Pancreas (tissue), 10 donors: ENCODE data around the gene SNX21. TPM values are rescaled to one million over a fixed set of nuclear protein-coding genes. Genes with fewer than 3 reads are reported as not detected.
"Not testable (repeated sequence)": the region's sequence is repeated elsewhere in the genome, so short reads cannot be mapped to it uniquely, and the experiment has no call there.

Experiments
- ATAC-seq, 4 donors: fragments of 200-7000 bp; cut with Tn5 transposase; one replicate each; pipeline versions ENCODE4 v1.8.0 to v1.9.1; 2020; ENCODE audit warnings: mild to moderate bottlenecking in 4 of 4, moderate library complexity in 4 of 4
- DNase-seq, 6 donors: peaks; one replicate each; pipeline ENCODE4 v3.0.0-alpha.2; 2020
- FAIRE-seq: peaks from 2 replicates; lab custom pipeline; 2012; peaks lifted over from hg19 to GRCh38; lab: Jason Lieb, UNC
- H3K27ac ChIP-seq, 4 donors: fragments of 200-600 bp; sonication (generic); 1 replicate in 3 of 4; 2 replicates in 1 of 4; pipeline versions ENCODE4 v1.5.0 to v1.8.0; 2020
- H3K27me3 ChIP-seq, 4 donors: fragments of 200-600 bp; one replicate each; pipeline ENCODE4 v1.8.0; 2021
- H3K36me3 ChIP-seq, 3 donors: fragments of 200-600 bp; sonication (generic) in 1 of 3; one replicate each; pipeline versions ENCODE4 v1.5.0 to v1.8.0; 2020 to 2021
- H3K4me1 ChIP-seq, 3 donors: fragments of 200-600 bp; one replicate each; pipeline ENCODE4 v1.8.0; 2021
- H3K4me3 ChIP-seq, 4 donors: fragments of 200-600 bp; sonication (generic) in 2 of 4; one replicate each; pipeline versions ENCODE4 v1.5.0 to v1.8.0; 2020 to 2021
- H3K9me3 ChIP-seq, 4 donors: fragments of 200-600 bp; one replicate each; pipeline ENCODE4 v1.8.0; 2021
- WGBS, 2 donors: extraction: QIAGEN DNeasy Blood & Tissue Kit; methylation state at CpG; one replicate each; pipeline ENCODE4 v1.1.7; 2013; 5-methylcytosine and 5-hydroxymethylcytosine counted together
- intact Hi-C, 3 donors: fragments of 100-400 bp; cut with DNase I; formaldehyde crosslinking; loops; one replicate each; pipeline versions ENCODE4 v1.11.1 to v1.14.2; 2022
- polyA plus RNA-seq, 2 donors: library from polyadenylated mRNA; stranded (reverse); fragments of 200-250 nt; gene quantifications; one replicate each; pipeline ENCODE4 v1.2.3, GENCODE V29; 2013
- total RNA-seq, 6 donors: library from RNA; stranded (reverse); fragmentation: NEBNext Ultra II Directional in 4 of 6; extraction: Animal tissue kit (Norgen Biotek cat#: 25700) in 4 of 6; gene quantifications; one replicate each; pipeline versions ENCODE4 v1.2.1 to v1.2.4, GENCODE V29; 2021 to 2023
- TF ChIP-seq, protein P1 (sequence below), 4 donors: fragments of 200-600 bp; sonication (generic) in 3 of 4; IDR thresholded peaks; one replicate each; pipeline versions ENCODE4 v1.5.0 to v1.8.0; 2021; ENCODE audit warnings: antibody characterized with exemption in 4 of 4
- donor health status: healthy with polysubstance abuse.
- donor health status: DM: no; HTN: no; CAD: no; lungs with moderate emphysema.
- donor health status: DM: no; HTN: no; CAD: no.
- donor health status: control.
- donor health status: control.
- donor health status: Bipolar disorder and iron deficiency.
- donor health status: DM: yes; HTN: yes; CAD: no.
- donor health status: DM: no; HTN: no; CAD: no.
- donor health status: DM: no; HTN: no; CAD: no.
- donor health status: DM: yes; HTN: yes; CAD: no.

The SNX21 gene
- total and polyA plus RNA-seq, 8 donors, result 4.6 to 22.6 (median 6.7) TPM

DNA sequence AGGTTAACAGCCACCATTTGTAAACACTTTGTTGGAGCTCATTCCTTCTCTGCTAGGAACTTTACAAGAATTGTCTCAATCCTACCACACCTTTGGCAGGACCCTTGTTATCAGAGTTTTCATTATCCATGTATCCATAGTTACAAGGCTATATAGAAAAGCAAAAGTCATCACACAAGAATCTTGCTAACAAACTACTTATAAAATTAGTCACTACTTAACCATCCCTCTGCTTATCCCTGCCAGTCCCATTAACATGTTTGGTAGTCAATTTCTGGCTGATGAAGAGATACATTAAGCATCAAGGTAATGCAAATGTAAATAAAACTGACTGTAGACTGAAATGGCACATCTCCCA, 34.2 kb downstream of the SNX21 start:
- Histone ChIP-seq H3K27ac (no peak overlapping the region), H3K27me3 (no peaks in the 10 kb centered on the region), H3K4me3 (no peak overlapping the region), H3K36me3 (no peaks in the 10 kb centered on the region), H3K4me1 (no peaks in the 10 kb centered on the region), H3K9me3 (no peaks in the 10 kb centered on the region)
- no peak for ATAC-seq
- intact Hi-C loops, result no loop called here
- TF ChIP-seq, protein P1, sequence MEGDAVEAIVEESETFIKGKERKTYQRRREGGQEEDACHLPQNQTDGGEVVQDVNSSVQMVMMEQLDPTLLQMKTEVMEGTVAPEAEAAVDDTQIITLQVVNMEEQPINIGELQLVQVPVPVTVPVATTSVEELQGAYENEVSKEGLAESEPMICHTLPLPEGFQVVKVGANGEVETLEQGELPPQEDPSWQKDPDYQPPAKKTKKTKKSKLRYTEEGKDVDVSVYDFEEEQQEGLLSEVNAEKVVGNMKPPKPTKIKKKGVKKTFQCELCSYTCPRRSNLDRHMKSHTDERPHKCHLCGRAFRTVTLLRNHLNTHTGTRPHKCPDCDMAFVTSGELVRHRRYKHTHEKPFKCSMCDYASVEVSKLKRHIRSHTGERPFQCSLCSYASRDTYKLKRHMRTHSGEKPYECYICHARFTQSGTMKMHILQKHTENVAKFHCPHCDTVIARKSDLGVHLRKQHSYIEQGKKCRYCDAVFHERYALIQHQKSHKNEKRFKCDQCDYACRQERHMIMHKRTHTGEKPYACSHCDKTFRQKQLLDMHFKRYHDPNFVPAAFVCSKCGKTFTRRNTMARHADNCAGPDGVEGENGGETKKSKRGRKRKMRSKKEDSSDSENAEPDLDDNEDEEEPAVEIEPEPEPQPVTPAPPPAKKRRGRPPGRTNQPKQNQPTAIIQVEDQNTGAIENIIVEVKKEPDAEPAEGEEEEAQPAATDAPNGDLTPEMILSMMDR (IDR thresholded peaks at IDR 0.05), result no peak
- no peak for DNase-seq
- FAIRE-seq, result no peak

DNA sequence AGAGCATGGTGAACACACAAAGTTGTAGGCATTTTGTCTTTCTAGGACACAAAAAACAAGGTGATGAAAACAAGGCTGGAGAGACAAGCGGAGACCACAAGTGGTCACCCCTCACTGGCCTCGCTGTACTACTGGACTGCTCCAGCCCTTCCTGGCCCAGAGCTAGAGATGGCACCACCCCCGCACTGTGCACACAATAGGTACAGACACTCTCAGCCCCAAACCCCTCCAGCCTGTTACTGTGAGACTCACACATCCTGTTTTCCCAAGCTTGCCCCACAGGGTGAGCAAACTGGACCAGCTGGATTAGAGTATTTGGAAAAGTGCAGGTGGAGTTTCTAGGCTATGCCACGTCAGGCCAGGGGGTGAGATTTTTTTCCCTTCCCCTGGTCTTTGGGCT, 39.0 kb downstream of the SNX21 start:
- DNase-seq, result no peak
- ATAC-seq, result no peak
- TF ChIP-seq, protein P1 (IDR thresholded peaks at IDR 0.05), result no peak
- Histone ChIP-seq H3K4me3 (no peak overlapping the region), H3K27me3 (no peaks in the 10 kb centered on the region), H3K9me3 (no peaks in the 10 kb centered on the region), H3K4me1 (no peaks in the 10 kb centered on the region), H3K36me3 (peaks cover 0 to 6% (median 0%) of the 10 kb centered on the region in 3 donors), H3K27ac (no peak overlapping the region)
- no peak for FAIRE-seq
- 90 to 93% methylated on average over 4 of the region's 4 CpGs for WGBS, 2 donors
- intact Hi-C loops, result no loop called here

DNA sequence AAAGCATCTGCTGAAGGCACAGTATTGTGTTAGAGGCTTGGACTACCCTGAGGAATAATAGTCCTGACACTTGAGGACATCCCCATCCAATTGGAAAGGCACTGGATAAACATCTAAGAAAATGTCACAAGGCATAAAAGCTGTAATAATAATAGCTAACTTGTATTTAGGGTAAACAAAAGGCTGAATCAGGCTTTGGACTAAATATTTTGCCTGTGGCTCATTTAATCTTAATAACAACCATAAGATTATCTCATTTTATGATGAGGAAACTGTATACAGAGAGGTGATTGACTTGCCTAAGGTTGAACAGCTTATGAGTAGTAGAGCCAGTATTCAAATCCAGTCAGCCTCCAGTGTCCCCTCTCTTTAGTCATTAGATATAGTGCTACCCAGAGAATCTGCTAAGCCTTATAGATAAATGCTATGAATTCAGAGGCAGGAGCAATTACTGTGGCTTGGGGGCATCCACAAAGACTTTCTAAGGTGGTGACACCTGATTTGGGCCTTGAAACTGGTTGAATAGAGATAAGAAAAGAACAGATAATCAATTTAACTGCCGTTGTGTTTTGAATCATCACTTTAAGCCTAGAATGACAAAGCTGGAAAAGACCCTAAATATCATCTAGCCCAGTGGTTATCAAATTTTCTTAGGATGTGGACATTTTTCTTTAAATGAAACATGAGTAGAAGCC, 40.0 kb downstream of the SNX21 start:
- WGBS, 2 donors, result 15 to 21% methylated on average over 1 of the region's 1 CpG
- H3K27me3 ChIP-seq, result no peaks in the 10 kb centered on the region
- intact Hi-C loops, result no loop called here
- no peak overlapping the region for H3K27ac ChIP-seq
- peaks cover 0 to 15% (median 0%) of the 10 kb centered on the region in 3 donors for H3K36me3 ChIP-seq
- FAIRE-seq (no peak), ATAC-seq (no peak), DNase-seq (no peak)
- no peak overlapping the region for H3K4me3 ChIP-seq
- no peaks in the 10 kb centered on the region for H3K4me1 ChIP-seq
- H3K9me3 ChIP-seq, result no peaks in the 10 kb centered on the region
- TF ChIP-seq, protein P1 (IDR thresholded peaks at IDR 0.05), result no peak

DNA sequence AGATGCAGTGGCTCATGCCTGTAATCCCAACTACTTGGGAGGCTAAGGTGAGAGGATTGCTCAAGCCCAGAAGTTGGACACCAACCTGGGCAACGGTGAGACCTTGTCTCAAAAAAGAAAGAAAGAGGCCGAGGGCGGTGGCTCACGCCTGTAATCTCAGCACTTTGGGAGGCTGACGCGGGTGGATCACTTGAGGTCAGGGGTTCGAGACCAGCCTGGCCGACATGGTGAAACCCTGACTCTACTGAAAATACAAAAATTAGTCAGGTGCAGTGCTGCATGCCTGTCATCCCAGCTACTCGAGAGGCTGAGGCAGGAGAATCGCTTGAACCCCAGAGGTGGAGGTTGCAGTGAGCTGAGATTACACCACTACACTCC, 40.5 kb downstream of the SNX21 start:
- intact Hi-C loops, DNase-seq, H3K27me3 ChIP-seq, H3K9me3 ChIP-seq, H3K4me1 ChIP-seq, FAIRE-seq, H3K4me3 ChIP-seq, H3K27ac ChIP-seq, ATAC-seq: not testable (repeated sequence)
- peaks cover 0 to 16% (median 0%) of the 10 kb centered on the region in 3 donors for H3K36me3 ChIP-seq
- 91 to 95% methylated on average over 10 of the region's 10 CpGs for WGBS, 2 donors

DNA sequence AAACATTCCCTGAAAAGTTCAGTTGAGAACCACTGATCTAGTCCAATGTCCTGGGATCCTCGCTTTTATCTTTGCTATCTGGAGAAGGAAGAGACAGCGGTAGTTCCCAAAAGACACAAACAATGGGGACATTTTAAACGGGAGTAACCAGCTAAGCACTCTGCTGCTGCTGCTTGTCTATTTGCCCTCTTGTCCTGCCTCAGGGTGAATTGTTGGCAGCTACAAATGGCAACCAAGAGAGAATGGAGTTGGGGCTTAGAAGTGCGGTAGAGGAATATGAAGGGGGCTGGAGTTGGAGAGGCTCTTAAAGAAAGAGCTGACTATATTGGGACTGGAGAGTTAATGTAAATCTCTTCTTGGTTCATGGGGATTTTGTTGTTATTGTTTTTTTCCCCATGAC, 41.0 kb downstream of the SNX21 start:
- no peak overlapping the region for H3K4me3 ChIP-seq
- no peaks in the 10 kb centered on the region for H3K4me1 ChIP-seq
- FAIRE-seq, result no peak
- H3K36me3 ChIP-seq, result peaks cover 0 to 16% (median 0%) of the 10 kb centered on the region in 3 donors
- no peak for ATAC-seq
- no peak overlapping the region for H3K27ac ChIP-seq
- WGBS, 2 donors, result 79 to 83% methylated on average over 4 of the region's 4 CpGs
- TF ChIP-seq, protein P1 (IDR thresholded peaks at IDR 0.05), result no peak
- H3K9me3 ChIP-seq, result no peaks in the 10 kb centered on the region
- no peaks in the 10 kb centered on the region for H3K27me3 ChIP-seq
- no peak for DNase-seq
- intact Hi-C loops, result no loop called here
